Right atrium auricular region (tissue), 2 donors: Measurements from ENCODE around the gene MZB1. TPM values are rescaled to one million over a fixed set of nuclear protein-coding genes. Genes with fewer than 3 reads are reported as not detected.
"Not testable (repeated sequence)": the region's sequence is repeated elsewhere in the genome, so short reads cannot be mapped to it uniquely, and the experiment has no call there.

Source experiments
- DNase-seq: peaks from one replicate; pipeline ENCODE4 v3.0.0-alpha.2; 2019; ENCODE audit warnings: low spot score
- H3K27ac ChIP-seq, 2 donors: fragments of 200-600 bp; sonication (generic); 1 replicate in 1 of 2; 2 replicates in 1 of 2; pipeline ENCODE4 v1.5.1; 2016 to 2019
- H3K27me3 ChIP-seq, 2 donors: fragments of 200-600 bp; sonication (generic); one replicate each; pipeline versions ENCODE4 v1.5.1 to v1.6.0; 2017 to 2019
- H3K36me3 ChIP-seq: fragments of 200-600 bp; sonication (generic); one replicate; pipeline ENCODE4 v1.5.1; 2016
- H3K4me1 ChIP-seq, 2 donors: fragments of 200-600 bp; sonication (generic); one replicate each; pipeline versions ENCODE4 v1.5.1 to v1.6.0; 2017 to 2019
- H3K4me3 ChIP-seq, 2 donors: fragments of 200-600 bp; sonication (generic); 1 replicate in 1 of 2; 2 replicates in 1 of 2; pipeline ENCODE4 v1.5.1; 2017 to 2019; ENCODE audit warnings: mild to moderate bottlenecking in 1 of 2, moderate library complexity in 1 of 2
- H3K9me3 ChIP-seq, 2 donors: fragments of 200-600 bp; sonication (generic); one replicate each; pipeline ENCODE4 v1.5.1; 2019
- total RNA-seq, 2 donors: library from RNA; depleted of rRNA; stranded (reverse); fragments of >200 nt; gene quantifications; one replicate each; pipeline ENCODE4 v1.1.0, GENCODE V29; 2016
- TF ChIP-seq, protein P1 (sequence below), 2 donors: fragments of 200-600 bp; sonication (generic); IDR thresholded peaks; one replicate each; pipeline ENCODE4 v1.5.1; 2019; ENCODE audit warnings: antibody characterized with exemption in 2 of 2

MZB1 gene
- total RNA-seq, 2 donors from 2014 or later = 0.70 to 1.3 TPM

- TF ChIP-seq, protein P1, sequence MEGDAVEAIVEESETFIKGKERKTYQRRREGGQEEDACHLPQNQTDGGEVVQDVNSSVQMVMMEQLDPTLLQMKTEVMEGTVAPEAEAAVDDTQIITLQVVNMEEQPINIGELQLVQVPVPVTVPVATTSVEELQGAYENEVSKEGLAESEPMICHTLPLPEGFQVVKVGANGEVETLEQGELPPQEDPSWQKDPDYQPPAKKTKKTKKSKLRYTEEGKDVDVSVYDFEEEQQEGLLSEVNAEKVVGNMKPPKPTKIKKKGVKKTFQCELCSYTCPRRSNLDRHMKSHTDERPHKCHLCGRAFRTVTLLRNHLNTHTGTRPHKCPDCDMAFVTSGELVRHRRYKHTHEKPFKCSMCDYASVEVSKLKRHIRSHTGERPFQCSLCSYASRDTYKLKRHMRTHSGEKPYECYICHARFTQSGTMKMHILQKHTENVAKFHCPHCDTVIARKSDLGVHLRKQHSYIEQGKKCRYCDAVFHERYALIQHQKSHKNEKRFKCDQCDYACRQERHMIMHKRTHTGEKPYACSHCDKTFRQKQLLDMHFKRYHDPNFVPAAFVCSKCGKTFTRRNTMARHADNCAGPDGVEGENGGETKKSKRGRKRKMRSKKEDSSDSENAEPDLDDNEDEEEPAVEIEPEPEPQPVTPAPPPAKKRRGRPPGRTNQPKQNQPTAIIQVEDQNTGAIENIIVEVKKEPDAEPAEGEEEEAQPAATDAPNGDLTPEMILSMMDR (IDR thresholded peaks at IDR 0.05) = no peak
- Histone ChIP-seq H3K9me3 (no peaks in the 10 kb centered on the region), H3K27me3 (no peaks in the 10 kb centered on the region), H3K4me3 (no peak overlapping the region), H3K4me1 (peaks cover 0 to 60% of the 10 kb centered on the region in 2 donors), H3K36me3 (peaks cover 6% of the 10 kb centered on the region), H3K27ac (peak overlapping the region; percentile 78 to 94)
- no peak for DNase-seq
Measured at GRCh38 chr5:139414581-139415130, 24.9 kb upstream of the MZB1 start.

DNA sequence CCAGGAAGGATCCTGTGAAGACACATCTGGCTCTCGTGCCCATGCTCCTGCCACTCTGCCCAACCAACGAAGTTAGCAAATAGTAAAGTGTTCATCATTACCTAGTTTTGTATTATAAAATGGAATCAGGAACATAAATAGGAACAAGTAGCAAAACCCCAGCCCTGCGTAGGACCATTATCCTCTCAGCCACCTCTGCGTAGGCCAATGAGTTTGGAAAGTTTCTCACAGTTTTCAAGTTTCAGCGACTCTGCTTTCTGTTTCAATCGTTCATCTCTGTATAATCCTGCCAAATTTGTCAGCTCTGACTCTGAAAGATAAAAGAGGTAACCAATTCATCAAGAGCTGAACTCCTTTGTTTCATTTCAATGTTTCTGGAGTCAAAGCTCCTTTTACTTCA lies 24.2 kb upstream of the MZB1 start:
- H3K36me3 ChIP-seq = no peaks in the 10 kb centered on the region
- no peak overlapping the region for H3K4me3 ChIP-seq
- H3K27me3 ChIP-seq = no peaks in the 10 kb centered on the region
- peaks cover 0 to 54% of the 10 kb centered on the region in 2 donors for H3K4me1 ChIP-seq
- no peak for DNase-seq
- H3K27ac ChIP-seq = peak overlapping the region; percentile 78 to 94
- no peaks in the 10 kb centered on the region for H3K9me3 ChIP-seq
- TF ChIP-seq, protein P1 (IDR thresholded peaks at IDR 0.05) = no peak

- TF ChIP-seq, protein P1 (IDR thresholded peaks at IDR 0.05) = no peak
- Histone ChIP-seq H3K36me3 (no peaks in the 10 kb centered on the region), H3K27me3 (no peaks in the 10 kb centered on the region), H3K9me3 (no peaks in the 10 kb centered on the region), H3K4me1 (peaks cover 0 to 48% of the 10 kb centered on the region in 2 donors), H3K27ac (peak overlapping the region; percentile 78 to 94), H3K4me3 (no peak overlapping the region)
- DNase-seq = no peak
Measured at GRCh38 chr5:139413153-139413552, 23.4 kb upstream of the MZB1 start.

DNA sequence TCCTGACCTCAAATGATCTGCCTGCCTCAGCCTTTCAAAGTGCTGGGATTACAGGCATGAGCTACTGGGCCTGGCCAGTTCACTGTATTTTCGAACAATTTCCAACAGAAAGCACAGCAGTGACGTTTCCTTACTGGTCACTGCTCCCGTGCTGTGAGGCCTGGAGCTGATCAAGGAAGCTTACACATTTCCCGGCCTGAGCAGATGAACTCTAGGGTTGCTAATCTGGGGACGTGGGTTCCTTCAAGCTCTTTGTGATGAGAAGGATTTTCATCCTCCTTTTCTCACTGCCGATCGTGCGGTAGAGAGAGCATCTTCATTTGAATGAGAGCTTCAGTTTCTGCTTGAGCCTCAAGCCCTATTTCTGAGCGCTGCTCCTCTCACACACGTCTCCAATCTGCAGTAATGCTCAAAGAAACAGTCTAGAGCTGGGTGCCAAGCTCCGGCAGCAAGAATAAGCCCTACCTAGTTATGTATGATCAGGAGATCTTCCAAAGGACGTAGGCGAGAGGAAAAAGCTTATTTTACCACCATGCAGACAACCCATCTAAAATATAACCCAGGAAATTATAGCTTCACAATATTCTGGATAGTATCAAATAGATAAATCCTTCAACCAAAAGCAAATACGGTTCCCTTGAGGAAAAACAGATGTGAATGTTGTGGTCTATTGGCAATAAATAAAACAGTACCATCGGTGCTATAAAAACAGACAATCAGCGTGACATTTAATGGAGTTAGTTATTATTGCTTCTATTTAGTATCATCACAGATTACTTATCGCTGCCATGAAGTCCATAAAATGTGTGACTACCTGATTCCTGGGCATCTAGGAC lies 21.5 kb upstream of the MZB1 start:
- Histone ChIP-seq H3K4me3 (no peak overlapping the region), H3K4me1 (peaks cover 0 to 28% of the 10 kb centered on the region in 2 donors), H3K9me3 (no peaks in the 10 kb centered on the region), H3K27me3 (no peaks in the 10 kb centered on the region), H3K36me3 (no peaks in the 10 kb centered on the region), H3K27ac (no peak overlapping the region)
- DNase-seq = no peak
- TF ChIP-seq, protein P1 (IDR thresholded peaks at IDR 0.05) = no peak

DNA sequence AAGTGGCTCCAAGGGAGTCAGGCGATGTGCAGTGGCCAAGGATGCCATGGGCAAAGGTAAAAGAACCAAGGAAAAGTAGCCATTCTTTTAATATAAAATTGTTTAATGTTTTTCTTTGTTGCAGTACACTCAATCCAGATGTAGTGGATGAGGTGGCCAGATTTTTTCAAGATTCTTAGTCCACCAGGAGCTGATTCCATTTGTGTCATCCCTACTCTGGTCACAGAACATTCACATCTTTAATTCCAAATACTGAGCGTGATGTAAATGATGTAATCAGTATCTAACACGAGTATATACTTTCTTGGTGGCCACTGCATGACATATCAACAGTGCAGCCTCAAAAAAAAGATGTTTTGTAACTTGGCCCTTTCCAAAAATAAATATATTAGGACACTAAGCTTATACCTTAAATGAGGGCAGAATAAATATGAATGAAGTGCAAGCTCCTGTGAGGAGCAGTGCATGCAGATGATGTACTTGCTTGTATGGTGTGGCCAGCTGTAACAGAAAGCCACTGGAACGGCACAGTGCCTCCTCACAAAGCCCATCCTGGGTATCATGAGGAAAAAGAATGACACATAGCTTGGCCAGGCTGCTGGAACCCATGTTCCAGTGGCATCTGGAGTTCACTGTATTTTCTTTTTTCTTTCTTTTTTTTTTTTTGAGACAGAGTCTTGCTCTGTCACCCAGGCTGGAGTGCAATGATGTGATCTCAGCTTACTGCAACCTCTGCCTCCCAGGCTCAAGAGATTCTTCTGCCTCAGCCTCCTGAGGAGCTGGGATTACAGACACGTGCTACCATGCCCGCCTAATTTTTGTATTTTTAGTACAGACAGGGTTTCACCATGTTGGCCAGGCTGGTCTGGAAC lies 20.6 kb upstream of the MZB1 start:
- Histone ChIP-seq H3K4me3 (no peak overlapping the region), H3K36me3 (no peaks in the 10 kb centered on the region), H3K9me3 (no peaks in the 10 kb centered on the region), H3K4me1 (peaks cover 0 to 20% of the 10 kb centered on the region in 2 donors), H3K27ac (no peak overlapping the region), H3K27me3 (no peaks in the 10 kb centered on the region)
- DNase-seq = no peak
- TF ChIP-seq, protein P1 (IDR thresholded peaks at IDR 0.05) = no peak

- H3K4me3 ChIP-seq, DNase-seq, H3K27me3 ChIP-seq, H3K27ac ChIP-seq, H3K9me3 ChIP-seq, H3K36me3 ChIP-seq: not testable (repeated sequence)
- peaks cover 2 to 14% of the 10 kb centered on the region in 2 donors for H3K4me1 ChIP-seq
Measured at GRCh38 chr5:139409116-139409515, 19.4 kb upstream of the MZB1 start.
